ENCODE results near the gene TTYH3.

- TF ChIP-seq CTCF (conservative IDR thresholded peaks at IDR 0.05 in 1 of 2, IDR thresholded peaks at IDR 0.05 in 1 of 2; ENCODE audit: extremely low read depth in 1 of 2, insufficient read depth in 1 of 2, low read depth in 1 of 2, low read length in 2 of 2), result no peak
- TF ChIP-seq EZH2 (IDR thresholded peaks at IDR 0.05; ENCODE audit: borderline replicate concordance, low read length), result no peak
These were observed 10.5 kb upstream of the TTYH3 start for GRCh38 chr7:2621061-2621828.

Data from mammary epithelial cell (primary cell).